PC-3 (cell line): ENCODE measurements around the gene CFI. TPM values are rescaled to one million over a fixed set of nuclear protein-coding genes. Genes with fewer than 3 reads are reported as not detected.

Experiments used
- ATAC-seq: fragments of 200-7000 bp; cut with Tn5 transposase; 2 replicates; pipeline ENCODE4 v1.9.1; 2020; ENCODE audit warnings: mild to moderate bottlenecking, moderate library complexity
- BruUV-seq: library from RNA; stranded (reverse); fragments of 400-500 nt; replicated peaks from 2 replicates; lab custom pipeline; 2021; lab: Mats Ljungman, UMichigan
- CTCF ChIA-PET: fragments of 300-600 bp; sonication (Branson Sonifier 250); formaldehyde crosslinking; loops from one replicate; lab custom pipeline; 2022; ENCODE audit warnings: antibody characterized with exemption; lab: Charles Lee
- POLR2A ChIA-PET: fragments of 300-600 bp; sonication (Branson Sonifier 250); formaldehyde crosslinking; loops from one replicate; lab custom pipeline; 2022; ENCODE audit warnings: antibody characterized with exemption; ENCODE audit not compliant: unreplicated experiment; lab: Charles Lee
- DNase-seq: peaks from one replicate; pipeline ENCODE4 v3.0.0-alpha.2; 2015
- H2AFZ ChIP-seq: fragments of 300-600 bp; sonication (generic); 2 replicates; pipeline ENCODE4 v1.6.0; 2016; ENCODE audit warnings: antibody characterized with exemption, low read length
- H3F3A ChIP-seq: fragments of 300-600 bp; sonication (generic); one replicate; pipeline ENCODE4 v1.6.0; 2017; ENCODE audit warnings: antibody characterized with exemption, low read length, control low read depth, mild to moderate bottlenecking; ENCODE audit not compliant: unreplicated experiment
- H3K27ac ChIP-seq: fragments of 300-600 bp; sonication (generic); 2 replicates; pipeline ENCODE4 v1.5.1; 2016; ENCODE audit warnings: mild to moderate bottlenecking, low read length
- H3K27me3 ChIP-seq: fragments of 300-600 bp; sonication (generic); 2 replicates; pipeline ENCODE4 v1.6.1; 2016; ENCODE audit warnings: low read length, mixed read lengths
- H3K36me3 ChIP-seq: fragments of 300-600 bp; sonication (generic); 2 replicates; pipeline ENCODE4 v1.6.1; 2016; ENCODE audit warnings: low read depth, mixed run types, low read length, mixed read lengths
- H3K4me1 ChIP-seq: fragments of 300-600 bp; sonication (generic); 2 replicates; pipeline ENCODE4 v1.5.1; 2016; ENCODE audit warnings: low read length; ENCODE audit not compliant: insufficient read depth
- H3K4me2 ChIP-seq: fragments of 300-600 bp; sonication (generic); 2 replicates; pipeline ENCODE4 v1.6.0; 2016; ENCODE audit warnings: low read length
- H3K4me3 ChIP-seq: fragments of 300-600 bp; sonication (generic); 2 replicates; pipeline ENCODE4 v1.5.1; 2016; ENCODE audit warnings: mild to moderate bottlenecking, low read length, mixed read lengths
- H3K79me2 ChIP-seq: fragments of 300-600 bp; sonication (generic); 2 replicates; pipeline ENCODE4 v1.6.1; 2017; ENCODE audit warnings: low read length, mixed read lengths
- H3K9ac ChIP-seq: fragments of 300-600 bp; sonication (generic); 2 replicates; pipeline ENCODE4 v1.6.0; 2016; ENCODE audit warnings: mild to moderate bottlenecking, low read length
- H3K9me2 ChIP-seq: fragments of 300-600 bp; sonication (generic); replicated peaks from 2 replicates; pipeline ENCODE4 v1.6.1; 2016; ENCODE audit warnings: mixed run types, low read length, mixed read lengths
- H3K9me3 ChIP-seq: fragments of 300-600 bp; sonication (generic); 2 replicates; pipeline ENCODE4 v1.6.1; 2016; ENCODE audit warnings: low read length, mixed read lengths
- H4K20me1 ChIP-seq: fragments of 300-600 bp; sonication (generic); 2 replicates; pipeline ENCODE4 v1.6.1; 2016; ENCODE audit warnings: low read length, mixed read lengths
- EZH2 ChIP-seq: fragments of 300-600 bp; sonication (generic); IDR thresholded peaks from one replicate; pipeline ENCODE4 v1.6.1; 2017; ENCODE audit warnings: antibody characterized with exemption, mild to moderate bottlenecking, low read length; ENCODE audit not compliant: unreplicated experiment
- EZH2phosphoT487 ChIP-seq: fragments of 300-600 bp; sonication (generic); IDR thresholded peaks from 2 replicates; pipeline ENCODE4 v1.6.1; 2018; ENCODE audit warnings: mild to moderate bottlenecking, antibody characterized with exemption, low read length, borderline replicate concordance
- intact Hi-C: fragments of 100-400 bp; cut with micrococcal nuclease; formaldehyde crosslinking; loops from 2 replicates; pipeline ENCODE4 v1.9.0; 2023
- total RNA-seq: library from RNA; depleted of rRNA; stranded (reverse); fragments of >200 nt; gene quantifications from 2 replicates; pipeline ENCODE4 v1.2.3, GENCODE V29; 2014
- TF ChIP-seq, protein P1 (sequence below): fragments of 300-600 bp; sonication (generic); conservative IDR thresholded peaks from 2 replicates; pipeline ENCODE4 v1.5.1; 2017; ENCODE audit warnings: antibody characterized with exemption, low read depth, mild to moderate bottlenecking, low read length

CFI gene
- total RNA-seq, 1 experiment from 2014 or later, result not detected

DNA sequence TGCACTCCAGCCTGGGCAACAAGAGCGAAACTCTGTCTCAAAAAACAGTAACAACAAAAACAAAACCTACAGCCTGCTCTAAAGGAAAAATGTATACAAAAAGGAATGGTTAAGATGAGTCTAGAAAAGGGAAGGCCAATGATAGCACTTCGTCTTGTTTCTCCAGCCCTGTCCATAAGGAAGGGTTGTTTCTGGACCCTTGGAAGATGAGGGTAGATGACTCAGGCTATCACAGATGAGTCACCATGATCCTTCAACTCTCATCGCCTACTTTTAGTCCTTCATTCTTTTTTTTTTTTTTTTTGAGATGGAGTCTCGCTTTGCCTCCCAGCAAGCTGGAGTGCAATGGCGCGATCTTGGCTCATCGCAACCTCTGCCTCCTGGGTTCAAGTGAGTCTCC, 80.8 kb downstream of the CFI start:
- DNase-seq, result peak; percentile 54
- no peak for TF ChIP-seq EZH2phosphoT487
- TF ChIP-seq, protein P1, sequence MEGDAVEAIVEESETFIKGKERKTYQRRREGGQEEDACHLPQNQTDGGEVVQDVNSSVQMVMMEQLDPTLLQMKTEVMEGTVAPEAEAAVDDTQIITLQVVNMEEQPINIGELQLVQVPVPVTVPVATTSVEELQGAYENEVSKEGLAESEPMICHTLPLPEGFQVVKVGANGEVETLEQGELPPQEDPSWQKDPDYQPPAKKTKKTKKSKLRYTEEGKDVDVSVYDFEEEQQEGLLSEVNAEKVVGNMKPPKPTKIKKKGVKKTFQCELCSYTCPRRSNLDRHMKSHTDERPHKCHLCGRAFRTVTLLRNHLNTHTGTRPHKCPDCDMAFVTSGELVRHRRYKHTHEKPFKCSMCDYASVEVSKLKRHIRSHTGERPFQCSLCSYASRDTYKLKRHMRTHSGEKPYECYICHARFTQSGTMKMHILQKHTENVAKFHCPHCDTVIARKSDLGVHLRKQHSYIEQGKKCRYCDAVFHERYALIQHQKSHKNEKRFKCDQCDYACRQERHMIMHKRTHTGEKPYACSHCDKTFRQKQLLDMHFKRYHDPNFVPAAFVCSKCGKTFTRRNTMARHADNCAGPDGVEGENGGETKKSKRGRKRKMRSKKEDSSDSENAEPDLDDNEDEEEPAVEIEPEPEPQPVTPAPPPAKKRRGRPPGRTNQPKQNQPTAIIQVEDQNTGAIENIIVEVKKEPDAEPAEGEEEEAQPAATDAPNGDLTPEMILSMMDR, result no peak
- TF ChIP-seq EZH2, result no peak
- ChIA-PET CTCF (no interaction called here), POLR2A (no interaction called here)
- H3K4me2 ChIP-seq, result no peak overlapping the region
- 0 out of 2 replicates have a peak, but pooled peaks cover 3% of the 10 kb centered on the region for H4K20me1 ChIP-seq
- H3K9me2 ChIP-seq, result no peaks in the 10 kb centered on the region
- no peak overlapping the region for H2AFZ ChIP-seq
- ATAC-seq, result peak; percentile 43; the same call in 1 of the 2 replicates
- no TSS peak for BruUV-seq
- H3K9me3 ChIP-seq, result no peaks in the 10 kb centered on the region
- H3K79me2 ChIP-seq, result peaks cover 53% of the 10 kb centered on the region
- H3K36me3 ChIP-seq, result no peaks in the 10 kb centered on the region; the same call in 1 of the 2 replicates
- H3F3A ChIP-seq, result no peaks in the 10 kb centered on the region
- peaks cover 23% of the 10 kb centered on the region for H3K4me1 ChIP-seq
- no peaks in the 10 kb centered on the region for H3K27me3 ChIP-seq
- no peak overlapping the region for H3K9ac ChIP-seq
- intact Hi-C loops, result no loop called here
- no peak overlapping the region for H3K27ac ChIP-seq
- H3K4me3 ChIP-seq, result no peak overlapping the region

- ChIA-PET CTCF (no interaction called here), POLR2A (no interaction called here)
- Histone ChIP-seq H3K27ac (no peak overlapping the region), H3K79me2 (peaks cover 40% of the 10 kb centered on the region), H4K20me1 (0 out of 2 replicates have a peak, but pooled peaks cover 3% of the 10 kb centered on the region), H3K4me2 (no peak overlapping the region), H3K36me3 (no peaks in the 10 kb centered on the region; the same call in 1 of the 2 replicates), H3K9me3 (no peaks in the 10 kb centered on the region), H3K4me1 (peaks cover 23% of the 10 kb centered on the region), H3K27me3 (no peaks in the 10 kb centered on the region), H2AFZ (no peak overlapping the region), H3K9me2 (no peaks in the 10 kb centered on the region), H3K9ac (no peak overlapping the region), H3F3A (no peaks in the 10 kb centered on the region), H3K4me3 (no peak overlapping the region)
- intact Hi-C loops, result no loop called here
- ATAC-seq (peak; percentile 71), DNase-seq (peak; percentile 38)
- TF ChIP-seq EZH2, result no peak
- TF ChIP-seq, protein P1, result no peak
- no peak for TF ChIP-seq EZH2phosphoT487
- BruUV-seq, result no TSS peak
Measured at GRCh38 chr4:109719604-109720003, 82.2 kb downstream of the CFI start.

GRCh38 chr4:109718759-109719158, 83.0 kb downstream of the CFI start:
- BruUV-seq, result no TSS peak
- H3F3A ChIP-seq, result no peaks in the 10 kb centered on the region
- POLR2A ChIA-PET, result no interaction called here

More at GRCh38 chr4:109718759-109719158, 83.0 kb downstream of the CFI start:
- no peak for DNase-seq
- H3K4me2 ChIP-seq, result no peak overlapping the region
- H3K4me1 ChIP-seq, result peaks cover 23% of the 10 kb centered on the region
- ATAC-seq, result no peak
- TF ChIP-seq EZH2 (no peak), EZH2phosphoT487 (no peak)
- TF ChIP-seq, protein P1, result no peak
- H3K36me3 ChIP-seq, result no peaks in the 10 kb centered on the region; the same call in 1 of the 2 replicates
- H3K27me3 ChIP-seq, result no peaks in the 10 kb centered on the region
- H3K4me3 ChIP-seq, result no peak overlapping the region
- H3K27ac ChIP-seq, result no peak overlapping the region
- CTCF ChIA-PET, result no interaction called here
- intact Hi-C loops, result no loop called here
- H4K20me1 ChIP-seq, result 0 out of 2 replicates have a peak, but pooled peaks cover 3% of the 10 kb centered on the region
- H2AFZ ChIP-seq, result no peak overlapping the region
- H3K9me3 ChIP-seq, result no peaks in the 10 kb centered on the region
- H3K9me2 ChIP-seq, result no peaks in the 10 kb centered on the region
- no peak overlapping the region for H3K9ac ChIP-seq
- H3K79me2 ChIP-seq, result peaks cover 35% of the 10 kb centered on the region
